Measurements from ENCODE around the gene DRD4. TPM values are rescaled to one million over a fixed set of nuclear protein-coding genes. Genes with fewer than 3 reads are reported as not detected.
A peak's percentile ranks its signal among the peaks of the same experiment; 100 is the strongest.

The DRD4 gene
- total RNA-seq, 3 donors from 2014 or later: 1.2 to 2.4 (median 1.8) TPM

GRCh38 chr11:611001-611996, 25.8 kb upstream of the DRD4 start:
- H3K9me3 ChIP-seq: no peaks in the 10 kb centered on the region
- no peak overlapping the region for H3K4me3 ChIP-seq
- DNase-seq (peak in 2 of 3 donors; percentile 38 to 63), ATAC-seq (no peak)
- TF ChIP-seq, protein P1, sequence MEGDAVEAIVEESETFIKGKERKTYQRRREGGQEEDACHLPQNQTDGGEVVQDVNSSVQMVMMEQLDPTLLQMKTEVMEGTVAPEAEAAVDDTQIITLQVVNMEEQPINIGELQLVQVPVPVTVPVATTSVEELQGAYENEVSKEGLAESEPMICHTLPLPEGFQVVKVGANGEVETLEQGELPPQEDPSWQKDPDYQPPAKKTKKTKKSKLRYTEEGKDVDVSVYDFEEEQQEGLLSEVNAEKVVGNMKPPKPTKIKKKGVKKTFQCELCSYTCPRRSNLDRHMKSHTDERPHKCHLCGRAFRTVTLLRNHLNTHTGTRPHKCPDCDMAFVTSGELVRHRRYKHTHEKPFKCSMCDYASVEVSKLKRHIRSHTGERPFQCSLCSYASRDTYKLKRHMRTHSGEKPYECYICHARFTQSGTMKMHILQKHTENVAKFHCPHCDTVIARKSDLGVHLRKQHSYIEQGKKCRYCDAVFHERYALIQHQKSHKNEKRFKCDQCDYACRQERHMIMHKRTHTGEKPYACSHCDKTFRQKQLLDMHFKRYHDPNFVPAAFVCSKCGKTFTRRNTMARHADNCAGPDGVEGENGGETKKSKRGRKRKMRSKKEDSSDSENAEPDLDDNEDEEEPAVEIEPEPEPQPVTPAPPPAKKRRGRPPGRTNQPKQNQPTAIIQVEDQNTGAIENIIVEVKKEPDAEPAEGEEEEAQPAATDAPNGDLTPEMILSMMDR (IDR thresholded peaks at IDR 0.05): no peak
- H3K4me1 ChIP-seq (ENCODE audit: low read depth): peaks cover 29% of the 10 kb centered on the region
- intact Hi-C loops (cut with DNase I, micrococcal nuclease): no loop called here
- peaks cover 9% of the 10 kb centered on the region for H3K36me3 ChIP-seq (ENCODE audit: low read depth)

- intact Hi-C loops (cut with DNase I, micrococcal nuclease): no loop called here
- DNase-seq: peak; percentile 82 to 91 (median 82)
- Histone ChIP-seq H3K9me3 (no peaks in the 10 kb centered on the region), H3K36me3 (ENCODE audit: low read depth) (peaks cover 4% of the 10 kb centered on the region), H3K4me3 (no peak overlapping the region), H3K4me1 (ENCODE audit: low read depth) (peaks cover 29% of the 10 kb centered on the region)
- TF ChIP-seq, protein P1 (IDR thresholded peaks at IDR 0.05): no peak
- peak; percentile 59 for ATAC-seq
These were observed 24.7 kb upstream of the DRD4 start for GRCh38 chr11:612201-612960.

DNA sequence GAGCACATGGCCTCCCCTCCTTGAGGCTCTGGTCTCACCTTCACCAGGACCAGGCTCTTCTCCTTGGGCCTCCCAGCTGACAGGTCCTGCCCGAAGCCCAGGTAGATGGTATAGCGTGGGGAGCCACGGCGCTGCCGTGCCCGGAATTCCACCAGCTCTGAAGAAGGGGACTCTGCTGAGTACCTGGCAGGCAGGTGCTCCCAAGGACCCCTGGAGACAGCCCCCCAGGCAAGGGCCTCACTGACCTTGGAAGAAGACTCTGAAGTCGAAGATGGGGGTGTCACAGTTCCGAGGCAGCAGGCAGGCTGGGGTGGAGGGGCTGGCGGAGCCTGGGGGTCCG, 24.1 kb upstream of the DRD4 start:
- intact Hi-C loops (cut with DNase I, micrococcal nuclease): no loop called here
- DNase-seq (peak in 2 of 3 donors; percentile 53 to 70), ATAC-seq (no peak)
- peaks cover 4% of the 10 kb centered on the region for H3K36me3 ChIP-seq (ENCODE audit: low read depth)
- H3K4me3 ChIP-seq: no peak overlapping the region
- no peaks in the 10 kb centered on the region for H3K9me3 ChIP-seq
- H3K4me1 ChIP-seq (ENCODE audit: low read depth): peaks cover 29% of the 10 kb centered on the region
- TF ChIP-seq, protein P1 (IDR thresholded peaks at IDR 0.05): no peak

- peaks cover 4% of the 10 kb centered on the region for H3K36me3 ChIP-seq (ENCODE audit: low read depth)
- H3K9me3 ChIP-seq: no peaks in the 10 kb centered on the region
- peaks cover 29% of the 10 kb centered on the region for H3K4me1 ChIP-seq (ENCODE audit: low read depth)
- TF ChIP-seq, protein P1 (IDR thresholded peaks at IDR 0.05): no peak
- intact Hi-C loops (cut with DNase I, micrococcal nuclease): no loop called here
- DNase-seq: peak; percentile 87 to 95 (median 93)
- ATAC-seq: peak; percentile 57
- H3K4me3 ChIP-seq: no peak overlapping the region
These were observed 23.6 kb upstream of the DRD4 start for GRCh38 chr11:613369-613968.

DNA sequence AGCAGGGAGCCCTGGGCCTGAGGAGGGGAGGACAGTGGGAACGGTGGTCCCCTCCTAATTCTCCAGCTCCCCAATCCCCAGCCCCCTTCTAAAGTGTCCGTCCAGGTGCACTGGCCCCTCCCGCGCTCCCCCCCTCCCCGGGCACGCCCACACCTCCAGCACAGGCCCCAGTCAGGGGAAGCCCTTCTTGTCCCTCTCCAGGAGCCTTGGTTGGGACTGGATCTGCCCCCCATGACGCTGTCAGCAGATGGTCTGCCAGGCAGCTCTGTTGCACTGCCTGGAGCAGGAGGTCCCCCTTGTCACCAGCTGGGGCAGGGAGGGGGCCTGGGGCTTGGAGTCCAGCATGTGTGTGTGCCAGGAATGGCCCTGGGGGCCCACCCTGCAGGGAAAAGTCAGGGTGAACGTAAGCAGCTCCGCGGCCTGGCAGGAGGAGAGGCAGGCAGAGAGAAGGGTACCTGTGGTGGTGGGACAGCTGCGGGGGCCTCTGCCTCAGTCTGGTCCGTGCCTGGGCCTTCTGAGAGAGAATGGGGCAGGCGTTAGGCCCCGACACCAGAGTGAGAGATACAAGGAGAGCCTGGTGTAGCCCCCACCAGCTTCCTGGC, 22.9 kb upstream of the DRD4 start:
- Histone ChIP-seq H3K9me3 (no peaks in the 10 kb centered on the region), H3K4me3 (no peak overlapping the region), H3K36me3 (ENCODE audit: low read depth) (peaks cover 4% of the 10 kb centered on the region), H3K4me1 (ENCODE audit: low read depth) (peaks cover 29% of the 10 kb centered on the region)
- intact Hi-C loops (cut with DNase I, micrococcal nuclease): no loop called here
- TF ChIP-seq, protein P1 (IDR thresholded peaks at IDR 0.05): no peak
- DNase-seq (peak in 2 of 3 donors; percentile 42 to 68), ATAC-seq (no peak)
